GM21528 (cell line): ENCODE data around the gene GPR84.

Experiments used
- ATAC-seq: cut with Tn5 transposase; IDR thresholded peaks from one replicate; pipeline ENCODE4 v1.9.1; 2021; ENCODE audit warnings: mild to moderate bottlenecking, moderate library complexity; ENCODE audit not compliant: unreplicated experiment, low FRiP score

The GPR84 gene

DNA sequence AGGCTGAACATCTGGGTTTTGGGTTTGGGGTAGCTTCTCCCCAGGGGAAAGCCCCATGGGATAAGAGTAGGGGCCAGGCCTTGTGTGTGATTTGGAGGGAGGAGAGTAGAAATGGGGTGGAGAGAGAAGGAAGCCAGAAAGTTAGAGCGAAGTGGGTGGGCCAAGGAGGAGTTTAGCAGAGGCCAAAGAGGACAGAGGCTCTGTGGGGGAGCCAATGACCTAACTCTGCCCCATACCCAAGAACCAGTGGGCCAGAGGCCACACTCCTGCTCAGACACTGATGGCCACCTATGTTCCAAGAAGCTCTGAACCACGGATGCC, 10.9 kb upstream of the GPR84 start:
- ATAC-seq = no peak

GRCh38 chr12:54374562-54375258, 10.4 kb upstream of the GPR84 start:
- ATAC-seq = no peak

- no peak for ATAC-seq
Measured at GRCh38 chr12:54373649-54374561, 9.6 kb upstream of the GPR84 start.

DNA sequence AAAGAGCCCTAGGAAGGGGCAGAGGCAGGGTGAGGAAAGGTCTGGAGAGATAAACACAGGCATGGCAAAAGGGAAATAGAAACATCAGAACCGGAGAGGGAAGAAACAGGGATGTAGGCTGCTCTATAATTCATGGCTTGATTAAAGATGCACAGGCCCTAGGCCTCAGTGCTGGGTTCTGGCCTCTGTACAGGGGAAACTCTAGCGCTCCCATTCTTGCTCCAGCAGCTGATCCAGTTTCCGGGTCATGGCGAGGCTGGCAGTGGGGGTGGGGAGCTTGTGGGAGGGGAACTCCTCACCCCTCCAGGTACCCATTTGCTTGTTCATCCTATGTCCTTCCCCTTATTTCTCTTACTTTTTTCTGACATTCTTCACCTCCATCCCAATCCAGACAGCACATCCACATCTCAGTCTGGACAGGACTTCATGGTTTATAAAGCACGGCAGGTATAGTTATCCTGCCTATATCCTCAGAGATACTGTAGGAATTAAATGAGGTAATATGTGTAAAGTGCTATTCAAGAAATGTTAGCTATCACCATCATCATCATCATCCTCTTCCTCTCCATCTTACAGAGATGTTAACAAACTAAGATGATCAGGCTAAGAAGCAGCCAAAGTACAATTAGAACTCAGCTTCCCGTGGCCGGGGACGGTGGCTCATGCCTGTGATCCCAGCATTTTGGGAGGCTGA, 8.0 kb upstream of the GPR84 start:
- ATAC-seq = no peak

GRCh38 chr12:54371328-54372112, 7.2 kb upstream of the GPR84 start:
- no peak for ATAC-seq

DNA sequence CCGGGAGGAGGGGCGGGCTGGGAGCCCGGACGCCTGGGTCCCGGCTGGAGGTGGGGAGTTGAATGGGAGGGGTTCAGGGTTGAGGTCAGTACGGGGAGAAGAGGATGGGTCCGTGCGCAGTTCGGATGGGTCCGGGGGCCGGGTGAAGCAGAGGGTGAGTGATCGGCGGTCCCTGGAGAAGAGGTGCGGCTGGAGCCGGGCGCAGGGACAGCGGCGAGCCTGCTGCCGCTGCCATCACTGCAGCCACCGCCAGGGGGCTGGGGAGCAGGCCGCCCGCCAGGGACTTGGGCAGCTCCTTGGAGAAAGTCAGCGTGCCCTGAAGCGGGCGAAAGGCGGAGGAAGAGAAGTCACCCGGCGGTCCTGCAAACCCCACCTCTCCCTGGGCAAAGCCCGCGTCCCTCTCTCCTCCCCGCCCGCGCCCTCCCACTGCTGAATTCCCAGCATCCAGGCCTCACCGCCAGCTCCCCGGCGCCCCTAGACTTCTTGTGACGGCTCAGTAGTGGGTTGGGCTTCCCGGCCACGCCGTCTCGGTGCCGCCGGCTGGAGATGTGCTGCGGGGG, 6.0 kb upstream of the GPR84 start:
- no peak for ATAC-seq

GRCh38 chr12:54369597-54370131, 5.4 kb upstream of the GPR84 start:
- no peak for ATAC-seq

DNA sequence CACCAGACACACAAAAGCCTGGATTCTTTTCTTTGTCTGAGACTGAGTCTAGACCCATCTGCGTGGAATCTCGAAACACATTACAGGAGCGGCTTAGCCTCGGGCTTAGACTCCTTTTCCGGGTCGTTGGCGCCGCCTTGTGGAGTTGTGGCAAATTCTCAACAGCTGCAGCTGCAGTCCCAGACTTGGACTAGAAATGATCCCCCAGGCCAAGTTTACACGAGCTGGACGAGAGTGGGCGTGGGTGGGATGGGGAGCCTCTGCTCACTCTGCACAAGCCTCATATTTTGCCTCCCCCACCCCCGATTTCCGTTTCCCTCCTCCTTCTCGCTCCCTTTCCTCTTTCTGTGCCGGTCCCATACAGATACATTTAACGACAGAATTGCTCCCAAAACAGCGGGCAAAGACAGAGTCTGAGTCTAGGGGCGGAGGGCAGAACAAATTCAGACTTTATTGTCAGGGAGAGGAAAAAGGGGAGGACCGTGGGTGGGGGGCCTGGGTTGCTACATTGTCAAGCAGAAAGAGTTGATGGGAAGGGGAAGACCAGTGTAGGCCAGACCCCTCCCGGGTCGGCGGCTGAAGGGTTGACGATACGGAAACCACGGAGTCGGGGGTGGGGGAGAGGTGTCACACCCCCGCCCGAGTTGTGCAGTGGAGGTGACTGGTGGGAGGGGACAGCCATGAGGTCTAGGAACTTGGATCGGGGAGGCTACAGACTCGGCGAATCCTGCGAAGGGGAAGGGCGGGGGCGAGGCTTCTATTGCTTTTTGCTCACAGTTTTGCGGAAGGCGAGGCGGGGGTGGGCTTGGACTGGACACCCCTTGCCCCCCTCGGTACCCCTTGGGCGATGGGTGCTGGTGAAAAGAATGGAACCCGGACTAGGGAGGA, 4.7 kb upstream of the GPR84 start:
- ATAC-seq = peak; percentile 65

DNA sequence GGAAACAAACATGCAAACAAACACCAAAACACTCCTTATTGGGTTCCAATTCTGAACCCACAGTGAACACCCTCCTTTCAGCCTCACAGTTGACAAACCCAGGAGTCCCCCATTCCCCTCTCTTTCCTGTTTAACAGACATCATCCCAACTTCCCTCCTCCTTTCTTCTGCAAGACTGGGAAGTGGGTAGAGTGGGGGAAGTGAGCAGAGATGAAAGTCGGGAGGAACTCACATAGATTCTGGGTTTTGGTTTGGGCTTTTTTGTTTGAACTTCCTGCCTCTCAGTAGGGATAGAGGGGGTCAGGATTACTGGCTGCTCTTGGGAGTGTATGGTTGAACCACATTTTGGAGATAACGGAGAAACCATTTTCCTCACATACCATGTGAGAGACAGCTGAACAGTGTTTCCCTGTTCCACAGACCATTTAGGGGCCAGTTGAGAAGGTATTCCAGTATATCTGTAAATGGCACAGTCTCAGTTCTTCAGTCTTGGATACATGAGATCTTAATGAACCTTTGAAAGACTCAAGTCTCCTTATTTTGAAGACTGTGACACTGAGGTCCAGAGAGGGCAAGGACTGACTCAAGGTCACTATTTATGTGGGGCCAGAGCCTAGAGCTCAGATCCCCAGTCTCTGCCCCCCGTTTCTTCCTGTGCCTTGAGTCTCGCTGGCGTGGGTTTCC, 3.9 kb upstream of the GPR84 start:
- no peak for ATAC-seq

DNA sequence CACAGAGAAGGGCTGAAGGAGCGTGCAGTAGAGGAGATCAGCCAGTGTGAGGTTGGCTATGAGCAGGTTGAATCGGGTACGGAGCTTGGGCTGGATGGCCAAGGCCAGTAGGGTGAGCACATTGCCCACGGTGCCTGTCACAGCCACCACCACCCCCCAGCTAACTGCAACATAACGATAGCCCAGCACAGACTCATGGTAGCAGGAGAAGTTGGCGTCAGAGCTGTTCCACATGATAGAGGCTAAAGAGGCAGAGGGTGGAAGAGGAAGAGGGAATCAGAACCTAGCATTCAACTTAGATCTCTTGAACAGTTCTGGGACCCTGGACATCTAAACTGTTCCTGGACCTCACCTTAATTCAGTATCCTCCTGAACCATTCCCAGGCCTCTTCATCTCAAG, 668 bp downstream of the GPR84 start:
- no peak for ATAC-seq

DNA sequence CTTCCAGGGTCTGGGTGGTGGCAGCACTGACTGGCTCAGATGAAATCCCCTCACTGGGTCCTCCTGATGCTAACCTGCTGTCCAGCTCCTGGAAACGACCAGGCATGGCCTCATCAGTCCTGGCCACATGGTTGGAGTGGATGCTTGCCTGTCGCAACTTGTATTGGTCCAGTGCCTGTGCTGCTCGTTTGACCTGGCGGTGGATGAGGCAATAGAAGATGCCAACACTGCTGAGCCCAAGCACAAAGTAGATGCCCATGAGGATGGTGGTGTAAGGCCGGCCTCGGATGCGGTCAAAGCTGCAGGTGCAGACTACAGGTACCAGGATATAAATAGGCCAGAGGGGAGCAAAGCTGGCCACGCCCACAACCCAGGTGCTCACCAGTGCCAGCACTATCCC, 1.2 kb downstream of the GPR84 start:
- ATAC-seq = no peak

DNA sequence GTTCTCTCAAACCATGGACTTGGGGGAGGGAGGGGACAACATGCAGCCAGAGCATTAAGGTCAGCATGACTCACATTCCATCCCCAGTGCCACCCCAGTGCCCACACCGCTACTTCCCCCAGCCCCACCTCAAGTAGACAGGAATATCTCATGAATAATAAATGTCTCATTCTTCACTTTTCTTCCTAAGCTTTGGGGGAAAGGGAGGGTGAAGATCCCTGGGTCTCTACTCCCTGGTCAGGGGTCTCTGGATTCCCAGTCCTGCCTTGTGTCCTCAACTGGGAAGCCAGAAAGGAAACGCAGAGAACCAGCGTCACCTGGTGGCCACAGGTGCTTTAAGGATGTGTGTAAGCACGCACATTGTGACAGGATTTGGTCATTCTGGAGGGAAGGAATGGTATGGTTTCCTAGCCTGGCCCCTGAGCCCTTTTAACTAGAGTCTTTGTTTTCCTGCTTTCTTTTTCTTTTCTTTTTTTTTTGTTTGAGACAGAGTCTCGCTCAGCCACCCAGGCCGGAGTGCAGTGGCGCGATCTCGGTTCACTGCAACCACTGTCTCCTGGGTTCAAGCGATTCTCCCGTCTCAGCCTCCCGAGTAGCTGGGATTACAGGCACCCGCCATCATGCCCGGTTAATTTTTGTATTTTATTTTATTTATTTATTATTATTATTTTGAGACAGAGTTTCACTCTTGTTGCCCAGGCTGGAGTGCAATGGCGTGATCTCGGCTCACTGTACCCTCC, 3.4 kb downstream of the GPR84 start:
- no peak for ATAC-seq

DNA sequence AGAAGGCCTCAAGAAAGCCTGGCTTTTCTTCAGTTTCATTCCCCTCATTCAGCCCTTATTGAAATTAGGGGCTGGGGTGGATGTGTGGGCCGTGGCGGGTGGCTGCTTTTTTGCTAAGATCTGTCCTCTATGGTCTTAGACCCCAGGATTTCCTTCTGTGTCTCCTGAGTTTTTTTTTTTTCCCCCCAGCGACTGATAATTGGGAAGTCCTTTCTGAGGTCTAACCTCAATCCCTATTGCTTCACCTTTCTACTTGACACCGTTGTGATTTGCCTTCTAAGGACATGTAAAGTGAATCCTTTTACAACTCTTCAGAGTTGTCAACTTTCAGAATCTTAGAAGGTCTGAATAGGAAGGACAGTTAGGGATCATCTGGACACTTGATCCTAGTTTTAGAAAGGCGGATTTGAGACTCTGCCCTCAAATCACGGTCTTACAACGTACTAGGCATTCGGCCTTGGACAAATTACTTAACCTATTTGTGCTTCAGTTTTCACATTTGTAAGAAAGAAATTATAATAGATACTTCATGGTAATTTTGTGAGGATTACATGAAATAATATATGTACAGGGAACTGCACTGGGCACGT, 4.4 kb downstream of the GPR84 start:
- ATAC-seq = no peak

- ATAC-seq = peak; percentile 98
Measured at GRCh38 chr12:54358945-54359761, 5.1 kb downstream of the GPR84 start.

GRCh38 chr12:54358191-54358944, 5.9 kb downstream of the GPR84 start:
- no peak for ATAC-seq
